CD14-positive monocyte (primary cell): Measurements from ENCODE around the gene UGDH. TPM values are rescaled to one million over a fixed set of nuclear protein-coding genes. Genes with fewer than 3 reads are reported as not detected.
A peak's percentile ranks its signal among the peaks of the same experiment; 100 is the strongest.
"Not testable (repeated sequence)": the region's sequence is repeated elsewhere in the genome, so short reads cannot be mapped to it uniquely, and the experiment has no call there.

ENCODE experiments used
- DNase-seq, 3 donors: peaks; one replicate each; pipeline ENCODE4 v3.0.0-alpha.2; 2011 to 2022
- H2AFZ ChIP-seq: 2 replicates; pipeline ENCODE4 v1.6.0; 2012; ENCODE audit warnings: mild to moderate bottlenecking, low read depth, low read length, inconsistent platforms; ENCODE audit not compliant: insufficient read depth, poor library complexity, severe bottlenecking
- H3K27ac ChIP-seq, 2 donors: 1 replicate in 1 of 2; 2 replicates in 1 of 2; pipeline ENCODE4 v1.5.1; 2012 to 2013; ENCODE audit warnings: low read length in 2 of 2, control low read depth in 1 of 2, inconsistent platforms in 1 of 2, low read depth in 1 of 2, mild to moderate bottlenecking in 1 of 2
- H3K27me3 ChIP-seq, 2 donors: one replicate each; pipeline versions ENCODE4 v1.6.0 to v1.6.1; 2011 to 2013; ENCODE audit warnings: low read length in 2 of 2; ENCODE audit not compliant: control insufficient read depth in 2 of 2, insufficient read depth in 2 of 2
- H3K36me3 ChIP-seq, 2 donors: replicated peaks in 1 of 2; 1 replicate in 1 of 2; 2 replicates in 1 of 2; pipeline versions ENCODE4 v1.5.1 to v1.6.1; 2012 to 2013; ENCODE audit warnings: low read length in 2 of 2, control low read depth in 1 of 2, inconsistent platforms in 1 of 2, mild to moderate bottlenecking in 1 of 2; ENCODE audit not compliant: insufficient read depth in 2 of 2, control insufficient read depth in 1 of 2
- H3K4me1 ChIP-seq, 2 donors: 1 replicate in 1 of 2; 2 replicates in 1 of 2; pipeline versions ENCODE4 v1.5.1 to v1.6.1; 2012 to 2013; ENCODE audit warnings: low read length in 2 of 2, control low read depth in 1 of 2, inconsistent platforms in 1 of 2, mild to moderate bottlenecking in 1 of 2, moderate library complexity in 1 of 2; ENCODE audit not compliant: insufficient read depth in 2 of 2, control insufficient read depth in 1 of 2
- H3K4me2 ChIP-seq: replicated peaks from 2 replicates; pipeline ENCODE3; 2012; ENCODE audit warnings: low read length, moderate library complexity, mild to moderate bottlenecking; ENCODE audit not compliant: poor library complexity, severe bottlenecking; ENCODE audit errors: extremely low read depth
- H3K4me3 ChIP-seq, 3 experiments: fragments of 200-600 bp in 1 of 3; sonication (generic) in 1 of 3; replicated peaks in 1 of 3; 1 replicate in 2 of 3; 2 replicates in 1 of 3; pipeline ENCODE4 v1.5.1; 2011 to 2013; ENCODE audit warnings: low read length in 3 of 3, mild to moderate bottlenecking in 3 of 3, control low read depth in 2 of 3, low read depth in 2 of 3, inconsistent platforms in 1 of 3, moderate library complexity in 1 of 3
- H3K79me2 ChIP-seq: 2 replicates; pipeline ENCODE4 v1.6.0; 2012; ENCODE audit warnings: mild to moderate bottlenecking, control low read depth, inconsistent platforms, low read length, moderate library complexity; ENCODE audit not compliant: insufficient read depth
- H3K9ac ChIP-seq: 2 replicates; pipeline ENCODE4 v1.6.0; 2017; ENCODE audit warnings: low read length, mild to moderate bottlenecking; ENCODE audit not compliant: insufficient read depth, poor library complexity, severe bottlenecking
- H3K9me3 ChIP-seq, 2 donors: replicated peaks in 1 of 2; 1 replicate in 1 of 2; 2 replicates in 1 of 2; pipeline versions ENCODE4 v1.5.1 to v1.6.1; 2012 to 2013; ENCODE audit warnings: low read length in 2 of 2, control low read depth in 1 of 2; ENCODE audit not compliant: control insufficient read depth in 1 of 2, insufficient read depth in 1 of 2
- H4K20me1 ChIP-seq: 2 replicates; pipeline ENCODE4 v1.6.0; 2012; ENCODE audit warnings: mild to moderate bottlenecking, low read length, control low read depth, moderate library complexity; ENCODE audit not compliant: insufficient read depth
- H3K27ac Mint-ChIP-seq, 7 donors: one replicate each; pipeline ENCODE4 v1.8.0; 2020; ENCODE audit warnings: mild to moderate bottlenecking in 7 of 7, mixed read lengths in 7 of 7, moderate library complexity in 6 of 7, inconsistent platforms in 2 of 7
- H3K27me3 Mint-ChIP-seq, 3 donors: one replicate each; pipeline ENCODE4 v1.8.0; 2021 to 2022; ENCODE audit warnings: low read depth in 3 of 3, mild to moderate bottlenecking in 3 of 3, mixed read lengths in 3 of 3, moderate library complexity in 3 of 3, inconsistent platforms in 1 of 3
- H3K36me3 Mint-ChIP-seq, 2 donors: one replicate each; pipeline ENCODE4 v1.8.0; 2020; ENCODE audit warnings: mixed read lengths in 2 of 2, inconsistent platforms in 1 of 2, mild to moderate bottlenecking in 1 of 2
- H3K4me1 Mint-ChIP-seq: one replicate; pipeline ENCODE4 v1.8.0; 2020; ENCODE audit warnings: mild to moderate bottlenecking, mixed read lengths
- H3K4me3 Mint-ChIP-seq, 2 donors: one replicate each; pipeline ENCODE4 v1.8.0; 2020; ENCODE audit warnings: mild to moderate bottlenecking in 2 of 2, mixed read lengths in 2 of 2, moderate library complexity in 1 of 2
- H3K9me3 Mint-ChIP-seq, 7 donors: one replicate each; pipeline ENCODE4 v1.8.0; 2020 to 2022; ENCODE audit warnings: mixed read lengths in 7 of 7, mild to moderate bottlenecking in 6 of 7, moderate library complexity in 6 of 7, inconsistent platforms in 2 of 7
- CTCF ChIP-seq: fragments of 200-600 bp; IDR thresholded peaks from one replicate; pipeline ENCODE4 v1.8.0; 2022; ENCODE audit warnings: antibody characterized with exemption, mild to moderate bottlenecking
- WGBS: methylation state at CpG from one replicate; pipeline ENCODE4 v1.1.5; 2013; ENCODE audit warnings: missing lambda C conversion rate; ENCODE audit not compliant: insufficient coverage; 5-methylcytosine and 5-hydroxymethylcytosine counted together
- intact Hi-C, 2 donors: fragments of 100-400 bp; cut with micrococcal nuclease; formaldehyde crosslinking; loops; one replicate each; pipeline versions ENCODE4 v1.15.0 to v1.15.1; 2023
- polyA plus RNA-seq, 3 donors: library from polyadenylated mRNA; depleted of rRNA in 1 of 3; unstranded in 2 of 3; stranded (reverse) in 1 of 3; fragments of 300-500 nt in 2 of 3; fragments of >200 nt in 1 of 3; fragmentation: Illumina TruSeq in 2 of 3; gene quantifications; 1 replicate in 2 of 3; 2 replicates in 1 of 3; pipeline ENCODE4 v1.2.3, GENCODE V29; 2012 to 2021

UGDH gene
- polyA plus RNA-seq, 3 donors: 4.6 to 19.7 (median 16.7) TPM

GRCh38 chr4:39514888-39515401, 12.3 kb downstream of the UGDH start:
- H3K36me3 Mint-ChIP-seq: peaks cover 33 to 53% of the 10 kb centered on the region in 2 donors
- Histone ChIP-seq H3K4me1 (no peaks in the 10 kb centered on the region), H3K27me3 (no peaks in the 10 kb centered on the region), H3K27ac (no peak overlapping the region), H3K79me2 (no peaks in the 10 kb centered on the region), H3K4me3 (no peak overlapping the region), H3K4me2 (no peak overlapping the region), H3K9me3 (no peaks in the 10 kb centered on the region), H3K36me3 (peaks cover 26 to 63% of the 10 kb centered on the region in 2 donors), H2AFZ (no peak overlapping the region), H4K20me1 (no peaks in the 10 kb centered on the region), H3K9ac (no peak overlapping the region)
- WGBS: no CpG with 5 or more reads among the region's 4 CpGs
- H3K4me3 Mint-ChIP-seq: no peak overlapping the region
- intact Hi-C loops: no loop called here
- H3K27ac Mint-ChIP-seq: peak overlapping the region in 1 of 7 donors; percentile 71
- no peaks in the 10 kb centered on the region for H3K27me3 Mint-ChIP-seq
- H3K9me3 Mint-ChIP-seq: no peaks in the 10 kb centered on the region
- H3K4me1 Mint-ChIP-seq: no peaks in the 10 kb centered on the region
- no peak for DNase-seq
- no peak for TF ChIP-seq CTCF

GRCh38 chr4:39514266-39514665, 13.0 kb downstream of the UGDH start:
- H3K9me3 Mint-ChIP-seq, H3K4me1 Mint-ChIP-seq, H4K20me1 ChIP-seq, DNase-seq, H3K79me2 ChIP-seq, H3K4me1 ChIP-seq, H3K27ac ChIP-seq, H3K9ac ChIP-seq, H3K9me3 ChIP-seq, H3K27me3 Mint-ChIP-seq, intact Hi-C loops, H3K27me3 ChIP-seq, H3K4me2 ChIP-seq, H3K27ac Mint-ChIP-seq, H2AFZ ChIP-seq, H3K4me3 ChIP-seq, H3K4me3 Mint-ChIP-seq: not testable (repeated sequence)
- H3K36me3 ChIP-seq: peaks cover 33 to 66% of the 10 kb centered on the region in 2 donors
- H3K36me3 Mint-ChIP-seq: peaks cover 39 to 59% of the 10 kb centered on the region in 2 donors
- WGBS: 100% methylated on average over 1 of the region's 1 CpG
